Measurements from ENCODE around the gene CCDC112.

CCDC112 gene

DNA sequence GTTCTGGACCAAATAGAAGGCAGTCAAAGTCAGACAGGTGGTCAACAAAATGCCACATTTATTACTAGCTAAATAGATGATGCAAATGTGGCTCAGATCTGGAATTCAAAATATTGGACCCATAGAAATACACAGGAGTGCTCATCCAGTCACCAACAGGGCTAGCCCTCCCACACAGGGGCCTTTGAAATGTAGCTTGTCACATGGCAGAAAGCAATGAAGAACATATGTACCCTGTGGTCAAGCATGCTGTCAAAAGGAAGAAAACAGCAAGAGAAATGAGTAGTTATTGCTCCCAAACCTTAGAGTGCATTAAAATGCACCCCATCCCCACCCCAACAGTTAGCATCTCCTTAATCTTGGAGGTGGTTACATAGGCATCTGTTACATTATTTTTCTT is 20.9 kb upstream of the CCDC112 start:
- DNase-seq, result no peak

DNA sequence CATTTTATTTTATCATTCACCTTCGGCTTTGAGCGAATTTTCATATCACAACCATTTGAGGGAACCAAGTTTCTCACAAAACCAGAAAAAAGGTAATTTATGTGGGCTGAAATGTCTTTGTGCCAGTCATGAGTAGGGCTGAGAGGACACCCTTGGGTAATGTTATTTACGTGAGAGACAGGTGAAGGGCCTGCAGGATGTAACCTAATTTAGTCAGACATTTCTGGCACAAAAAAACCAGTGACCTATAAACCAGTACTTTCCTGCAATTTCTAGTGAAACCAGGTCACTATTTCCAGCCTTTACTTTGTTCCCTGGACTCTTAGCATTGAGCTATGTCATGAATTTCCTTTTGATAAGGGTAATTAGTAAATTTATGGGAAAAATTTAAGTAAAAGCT is 17.2 kb upstream of the CCDC112 start:
- no peak for DNase-seq

DNA sequence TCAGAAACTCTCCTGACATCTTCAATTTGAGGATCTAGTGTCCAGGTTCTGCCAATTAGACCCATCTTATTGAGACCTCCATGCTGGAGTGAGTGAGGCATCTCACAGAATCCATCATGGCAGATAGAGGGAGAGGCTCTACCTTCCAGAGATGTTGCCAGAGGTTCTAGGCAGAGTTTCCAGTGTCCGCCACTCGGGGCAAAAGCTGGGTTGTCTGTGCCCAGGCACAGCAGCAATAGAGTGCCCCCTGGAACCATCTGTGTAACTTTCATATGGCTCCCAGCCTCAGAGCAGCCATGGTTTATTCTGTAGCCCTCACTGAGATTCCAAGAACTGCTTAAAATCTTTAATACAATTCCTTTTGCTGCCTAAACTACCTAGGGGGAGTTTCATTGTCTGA is 16.6 kb upstream of the CCDC112 start:
- no peak for DNase-seq

- DNase-seq, result no peak
These were observed 13.4 kb upstream of the CCDC112 start for GRCh38 chr5:115309751-115310370.

DNA sequence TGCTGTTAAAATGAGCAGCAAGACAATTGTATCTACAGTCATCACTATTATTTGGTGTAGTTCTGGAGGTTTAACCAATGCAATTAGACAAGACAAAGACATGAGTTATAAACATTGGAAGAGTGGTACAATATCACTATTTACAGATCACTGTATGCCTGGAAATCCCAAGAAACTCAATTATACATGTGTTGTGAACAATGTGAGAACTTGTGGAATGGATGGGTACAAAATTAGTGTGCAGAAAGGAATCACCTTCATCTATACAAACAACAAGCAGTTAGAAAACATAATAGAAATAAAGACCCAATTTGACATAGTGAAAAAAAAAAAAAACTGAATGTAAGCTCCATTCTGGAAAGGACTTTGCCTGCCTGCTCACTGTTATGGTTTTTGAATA is 12.4 kb upstream of the CCDC112 start:
- no peak for DNase-seq

DNA sequence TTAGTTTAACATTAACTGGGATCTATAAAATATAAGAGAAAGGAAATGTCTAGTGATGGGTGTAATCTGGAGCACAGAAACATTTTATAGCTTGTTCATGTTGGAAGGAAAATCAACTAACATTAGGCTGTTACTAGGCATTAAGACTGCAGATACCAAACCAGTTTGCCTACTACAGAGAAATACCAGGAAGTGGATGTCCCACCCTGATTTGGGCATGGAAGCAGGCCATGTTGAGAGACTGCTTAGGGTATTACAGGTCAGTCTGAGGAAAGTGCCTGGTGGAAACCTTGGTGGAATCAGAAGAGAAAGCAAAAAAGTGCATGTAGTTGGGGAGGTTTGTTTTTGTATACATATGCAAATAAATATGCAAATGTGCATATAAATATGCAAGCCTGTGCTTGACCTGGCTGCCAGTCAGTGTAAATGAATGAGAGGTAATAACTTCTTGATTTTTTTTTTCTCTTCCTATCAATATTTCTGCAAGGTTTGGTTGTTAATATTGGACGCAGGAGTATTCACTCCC is 9.6 kb upstream of the CCDC112 start:
- DNase-seq, result no peak

- DNase-seq, result no peak
These were observed 8.0 kb upstream of the CCDC112 start for GRCh38 chr5:115304496-115304895.

GRCh38 chr5:115298811-115299210 is 2.4 kb upstream of the CCDC112 start:
- no peak for DNase-seq

DNA sequence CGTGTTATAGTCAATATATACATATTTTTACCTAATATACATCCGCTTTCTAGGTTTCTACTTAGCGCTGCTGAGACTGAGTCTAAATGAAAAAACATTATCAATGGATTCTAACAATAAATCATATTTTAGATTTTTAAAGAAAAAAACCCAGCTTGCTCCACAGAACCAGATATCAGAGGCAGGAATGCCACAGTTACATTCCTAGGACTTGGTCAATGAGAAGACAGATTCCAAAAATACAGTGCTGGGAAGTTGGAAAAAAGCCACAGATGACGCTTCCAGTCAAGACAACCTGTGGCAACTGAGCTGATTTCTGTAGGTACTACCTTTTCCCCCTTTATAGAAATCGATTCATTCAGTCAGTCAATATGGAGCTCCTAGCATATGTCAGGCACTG is 577 bp upstream of the CCDC112 start:
- DNase-seq, result no peak

GRCh38 chr5:115295777-115296123 is 704 bp downstream of the CCDC112 start:
- no peak for DNase-seq

DNA sequence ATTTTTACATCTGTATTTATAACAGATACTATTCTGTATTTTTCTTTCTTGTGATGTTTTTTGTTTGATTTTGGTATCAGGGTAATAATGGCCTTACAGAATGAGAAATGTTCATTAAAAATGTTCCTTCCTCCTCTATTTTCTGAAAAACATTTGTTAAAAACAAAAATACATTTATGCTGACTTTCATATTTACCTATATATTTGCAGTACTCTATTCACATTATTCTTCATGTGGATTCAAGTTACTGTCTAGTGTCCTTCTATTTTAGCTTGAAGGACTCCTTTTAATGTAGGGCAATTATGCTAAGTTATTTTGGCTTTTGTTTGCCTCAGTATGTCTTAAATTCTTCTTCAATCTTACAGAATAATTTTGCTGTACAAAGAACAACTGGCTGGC is 5.1 kb downstream of the CCDC112 start:
- DNase-seq, result no peak

GRCh38 chr5:115289104-115289503 is 7.3 kb downstream of the CCDC112 start:
- no peak for DNase-seq

DNA sequence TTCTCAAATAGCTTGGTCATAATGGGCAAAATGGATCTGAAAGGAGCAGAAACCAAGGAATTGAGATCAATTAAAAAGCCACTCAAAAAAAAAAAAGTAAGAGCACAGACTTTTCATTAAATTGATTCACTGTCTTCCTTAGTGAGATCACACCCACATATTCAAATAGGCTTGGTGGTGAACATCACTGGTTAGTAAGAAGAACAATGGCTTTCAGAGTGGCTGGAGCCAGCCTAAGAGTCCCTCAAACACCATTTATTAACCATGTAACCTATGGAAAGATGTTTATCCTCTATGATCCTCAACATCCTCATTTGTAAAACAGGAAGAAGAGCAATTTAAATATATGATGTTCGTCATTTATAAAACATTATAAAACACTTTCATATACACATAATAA is 12.4 kb downstream of the CCDC112 start:
- DNase-seq, result no peak

GRCh38 chr5:115282131-115282530 is 14.3 kb downstream of the CCDC112 start:
- no peak for DNase-seq

DNA sequence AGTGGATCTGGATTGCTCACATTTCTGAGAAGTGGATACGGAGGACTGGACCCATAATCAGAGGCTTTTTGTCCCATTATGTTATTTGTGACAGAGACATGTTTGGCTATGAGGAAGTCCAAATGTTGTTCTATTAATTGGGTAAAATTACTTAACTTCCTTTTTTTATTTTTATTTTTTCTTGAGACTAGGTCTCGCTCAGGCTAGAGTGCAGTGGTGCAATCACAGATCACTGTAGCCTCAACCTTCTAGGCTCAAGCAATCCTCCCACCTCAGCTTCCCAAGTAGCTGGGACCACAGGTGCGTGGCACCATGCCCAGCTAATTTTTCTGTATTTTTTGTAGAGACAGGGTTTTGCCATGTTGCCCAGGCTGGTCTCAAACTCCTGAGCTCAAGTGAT is 21.9 kb downstream of the CCDC112 start:
- no peak for DNase-seq

DNA sequence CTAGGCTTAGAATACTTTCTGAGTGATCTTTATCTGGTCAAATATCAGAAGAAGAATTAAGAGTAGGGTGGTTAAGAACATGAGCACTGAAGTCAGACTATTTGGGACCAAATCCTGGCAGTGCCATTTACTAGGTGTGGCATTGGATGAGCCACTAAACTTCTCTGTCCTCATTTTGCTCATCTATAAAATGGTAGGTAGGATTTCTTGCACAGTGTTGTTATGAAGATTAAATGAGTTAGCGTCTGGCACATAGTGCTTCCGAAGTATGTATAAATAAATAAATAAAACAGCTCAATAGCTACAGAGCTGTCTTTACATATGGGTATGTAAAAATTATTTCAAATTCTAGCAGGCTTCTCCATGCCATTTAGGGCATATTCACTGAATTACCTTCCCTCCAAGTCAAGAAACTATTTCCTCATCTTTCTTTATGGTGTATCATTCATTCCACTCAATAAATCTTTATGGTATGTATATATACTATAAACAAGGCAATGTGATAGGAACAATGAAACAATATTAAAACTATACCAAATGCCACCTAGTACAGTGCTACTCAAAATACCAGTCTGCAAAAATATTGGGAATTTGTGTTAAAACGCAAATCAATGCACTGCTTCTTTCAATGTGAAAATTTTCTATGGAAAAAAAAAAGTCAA is 24.0 kb downstream of the CCDC112 start:
- no peak for DNase-seq

GRCh38 chr5:115271295-115272050 is 25.0 kb downstream of the CCDC112 start:
- no peak for DNase-seq

DNA sequence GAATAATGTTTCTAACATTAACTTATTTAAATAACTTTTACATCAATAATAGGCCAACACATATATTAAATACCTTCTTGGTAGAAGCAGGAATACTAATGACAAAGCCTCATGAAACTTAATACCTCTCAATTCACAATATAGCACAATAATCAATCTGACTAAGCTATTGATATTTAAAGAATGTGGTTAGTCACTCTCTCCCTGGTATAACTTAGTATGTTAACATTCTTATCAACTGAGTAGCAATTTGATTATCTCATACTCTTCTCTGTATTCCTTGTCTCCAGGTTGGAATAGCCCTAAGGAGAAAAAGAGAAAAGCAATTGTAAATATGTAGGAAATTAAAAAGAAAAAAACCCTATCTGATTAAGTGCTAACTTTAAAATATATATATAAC is 28.8 kb downstream of the CCDC112 start:
- no peak for DNase-seq

DNA sequence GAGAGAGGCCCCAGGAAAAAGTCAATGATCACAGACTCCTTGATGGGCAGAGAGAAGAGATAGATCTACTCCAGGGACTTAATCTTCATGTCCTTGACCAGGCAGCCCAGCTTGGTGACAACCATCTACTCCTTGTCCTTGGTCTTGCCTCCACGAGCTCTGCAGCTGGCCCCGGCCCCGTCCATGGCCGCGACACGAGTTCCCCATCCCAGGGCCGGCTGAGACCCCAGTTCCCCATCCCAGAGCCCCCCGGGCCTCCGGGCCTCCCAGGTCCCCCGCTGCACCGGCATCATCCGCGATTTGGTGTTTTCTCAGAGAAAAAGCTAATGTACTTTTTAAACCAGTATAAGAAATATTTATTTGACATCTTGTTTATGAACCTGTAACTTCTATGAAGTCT is 31.2 kb downstream of the CCDC112 start:
- DNase-seq, result no peak

- no peak for DNase-seq
These were observed 31.7 kb downstream of the CCDC112 start for GRCh38 chr5:115264786-115265185.

DNA sequence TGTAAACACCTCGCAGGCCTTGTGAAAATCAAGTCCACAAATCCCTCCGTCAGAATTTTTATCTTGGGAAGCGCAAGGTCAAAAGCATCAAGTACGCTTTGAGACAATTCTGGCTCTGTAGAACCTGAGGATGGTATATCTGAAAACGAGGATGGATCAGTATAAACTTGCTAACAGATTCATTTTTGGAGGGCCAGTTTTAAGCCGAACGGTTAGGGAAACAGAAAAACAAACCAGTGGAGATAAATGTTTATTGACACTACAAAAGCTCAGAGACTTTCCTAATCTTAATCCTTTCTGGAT is 33.4 kb downstream of the CCDC112 start:
- DNase-seq, result no peak

DNA sequence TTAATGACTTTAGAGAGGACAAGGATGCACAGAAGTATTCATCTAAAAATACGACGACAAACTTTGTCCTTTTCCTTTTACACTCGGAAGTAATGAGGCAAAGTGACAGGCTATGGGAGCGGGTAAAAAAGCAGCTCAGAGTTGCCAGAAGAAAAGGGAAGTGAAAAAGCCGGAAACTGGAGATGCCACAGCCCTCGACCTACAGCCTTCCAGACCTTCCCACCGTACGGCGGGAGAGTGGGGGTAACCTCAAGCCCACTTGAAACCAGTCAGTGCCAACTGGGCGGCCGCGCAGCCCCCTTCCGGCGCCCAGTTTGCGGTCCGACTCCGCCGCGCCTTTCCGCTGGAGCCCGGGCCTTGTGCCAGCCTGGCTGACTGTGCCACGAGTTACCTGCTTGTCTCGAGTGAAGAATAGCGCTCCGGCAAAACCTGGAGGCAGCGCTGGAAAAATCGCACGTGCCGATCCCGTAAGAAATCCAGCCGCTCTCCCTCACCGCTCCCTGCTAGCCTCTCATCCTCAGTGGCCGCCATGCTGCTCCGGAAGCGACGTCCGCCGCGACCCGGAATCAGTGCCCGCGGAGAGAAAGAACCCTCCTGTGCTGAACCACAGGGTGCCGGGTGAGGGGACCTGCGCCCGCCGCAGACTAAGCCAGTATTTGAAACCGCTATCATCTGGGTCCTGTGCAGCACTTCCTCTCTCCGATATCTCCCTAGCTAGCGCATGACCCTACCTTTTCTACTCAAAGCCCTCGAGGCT is 34.0 kb downstream of the CCDC112 start, which contains the start of gene PGGT1B:
Gene PGGT1B (minus strand): TSS at position 557 of the 757 bp plus-strand sequence. CDS start 26 bp downstream, at position 531.
- DNase-seq, result peak; percentile 36

- DNase-seq, result no peak
These were observed 34.5 kb downstream of the CCDC112 start for GRCh38 chr5:115262011-115262320.

DNA sequence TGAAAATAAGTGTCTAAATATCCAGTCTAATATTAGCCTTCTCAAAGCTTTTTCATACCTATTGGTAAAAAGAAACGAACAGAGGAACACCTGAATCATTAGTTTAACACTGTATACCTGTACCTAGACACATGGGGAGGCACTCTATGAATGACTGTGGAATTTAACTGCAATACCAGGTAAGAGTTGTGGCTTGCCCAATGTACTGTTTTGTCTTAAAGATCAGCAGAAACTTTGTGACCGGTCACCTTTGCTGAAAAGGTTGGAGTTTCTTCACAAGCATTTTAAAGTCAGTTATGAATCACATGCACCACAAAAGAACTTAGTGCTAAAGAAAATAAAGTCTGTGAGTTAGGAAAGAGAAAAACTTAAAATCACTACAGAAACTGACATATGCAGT is 36.2 kb downstream of the CCDC112 start:
- DNase-seq, result no peak
